ENCODE data around the gene ELP2.
"Not testable (repeated sequence)": the region's sequence is repeated elsewhere in the genome, so short reads cannot be mapped to it uniquely, and the experiment has no call there.

ELP2 gene, protein sequence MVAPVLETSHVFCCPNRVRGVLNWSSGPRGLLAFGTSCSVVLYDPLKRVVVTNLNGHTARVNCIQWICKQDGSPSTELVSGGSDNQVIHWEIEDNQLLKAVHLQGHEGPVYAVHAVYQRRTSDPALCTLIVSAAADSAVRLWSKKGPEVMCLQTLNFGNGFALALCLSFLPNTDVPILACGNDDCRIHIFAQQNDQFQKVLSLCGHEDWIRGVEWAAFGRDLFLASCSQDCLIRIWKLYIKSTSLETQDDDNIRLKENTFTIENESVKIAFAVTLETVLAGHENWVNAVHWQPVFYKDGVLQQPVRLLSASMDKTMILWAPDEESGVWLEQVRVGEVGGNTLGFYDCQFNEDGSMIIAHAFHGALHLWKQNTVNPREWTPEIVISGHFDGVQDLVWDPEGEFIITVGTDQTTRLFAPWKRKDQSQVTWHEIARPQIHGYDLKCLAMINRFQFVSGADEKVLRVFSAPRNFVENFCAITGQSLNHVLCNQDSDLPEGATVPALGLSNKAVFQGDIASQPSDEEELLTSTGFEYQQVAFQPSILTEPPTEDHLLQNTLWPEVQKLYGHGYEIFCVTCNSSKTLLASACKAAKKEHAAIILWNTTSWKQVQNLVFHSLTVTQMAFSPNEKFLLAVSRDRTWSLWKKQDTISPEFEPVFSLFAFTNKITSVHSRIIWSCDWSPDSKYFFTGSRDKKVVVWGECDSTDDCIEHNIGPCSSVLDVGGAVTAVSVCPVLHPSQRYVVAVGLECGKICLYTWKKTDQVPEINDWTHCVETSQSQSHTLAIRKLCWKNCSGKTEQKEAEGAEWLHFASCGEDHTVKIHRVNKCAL

GRCh38 chr18:36129300-36130038 is at the start of gene ELP2, which contains the start of gene SLC39A6:
ELP2 (plus strand) TSS chr18:36129899; CDS start chr18:36129934, 35 bp downstream.
SLC39A6 (minus strand) TSS chr18:36129340; CDS start chr18:36127007, 2,333 bp downstream.
- no peak for FAIRE-seq

DNA sequence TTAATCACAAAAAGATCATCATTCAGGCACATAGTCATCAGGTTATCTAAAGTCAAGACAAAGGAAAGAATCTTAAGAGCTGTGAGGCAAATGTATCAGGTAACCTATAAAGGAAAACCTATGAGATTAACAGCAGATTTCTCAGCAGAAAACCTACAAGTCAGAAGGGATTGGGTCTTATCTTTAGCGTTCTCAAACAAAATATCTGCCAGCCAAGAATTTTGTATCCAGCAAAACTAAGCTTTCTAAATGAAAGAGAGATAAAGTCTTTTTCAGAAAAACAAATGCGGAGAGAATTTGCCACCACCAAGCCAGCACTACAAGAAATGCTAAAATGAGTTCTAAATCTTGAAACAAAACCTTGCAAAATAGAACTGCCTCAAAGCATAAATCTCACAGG is 48.6 kb upstream of the ELP2 start:
- FAIRE-seq, result not testable (repeated sequence)

GRCh38 chr18:36083729-36084128 is 46.0 kb upstream of the ELP2 start:
- no peak for FAIRE-seq

GRCh38 chr18:36085195-36085594 is 44.5 kb upstream of the ELP2 start:
- FAIRE-seq, result no peak

- no peak for FAIRE-seq
Measured at GRCh38 chr18:36086186-36086585, 43.5 kb upstream of the ELP2 start.

GRCh38 chr18:36088256-36088655 is 41.4 kb upstream of the ELP2 start:
- FAIRE-seq, result no peak

DNA sequence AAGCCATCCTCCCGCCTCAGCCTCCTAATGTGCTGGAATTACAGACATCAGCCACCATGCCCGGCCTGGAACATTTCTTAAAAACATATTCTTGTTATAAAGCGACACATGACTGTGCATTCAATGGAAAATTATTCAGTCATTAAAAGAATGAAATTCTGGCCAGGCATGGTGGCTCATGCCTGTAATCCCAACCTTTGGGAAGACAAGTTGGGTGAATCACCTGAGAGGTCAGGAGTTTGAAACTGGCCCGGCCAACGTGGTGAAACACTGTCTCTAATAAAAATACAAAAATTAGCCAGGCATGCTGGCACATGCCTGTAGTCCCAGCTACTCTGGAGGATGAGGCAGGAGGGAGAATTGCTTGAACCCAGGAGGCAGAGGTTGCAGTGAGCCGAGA is 40.7 kb upstream of the ELP2 start:
- FAIRE-seq, result no peak

DNA sequence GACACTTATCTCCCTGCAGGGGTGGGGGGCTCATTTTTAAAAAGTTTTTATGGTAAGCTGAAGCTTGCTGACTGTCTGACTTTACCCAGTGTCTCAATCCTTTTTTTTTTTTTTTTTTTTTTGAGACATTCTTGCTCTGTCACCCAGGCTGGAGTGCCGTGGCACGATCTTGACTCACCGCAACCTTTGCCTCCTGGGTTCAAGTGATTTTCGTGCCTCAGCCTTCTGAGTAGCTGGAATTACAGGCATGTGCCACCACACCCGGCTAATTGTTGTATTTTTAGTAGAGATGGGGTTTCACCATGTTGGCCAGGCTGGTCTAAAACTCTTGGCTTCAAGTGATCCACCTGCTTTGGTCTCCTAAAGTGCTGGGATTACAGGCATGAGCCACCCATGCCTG is 37.6 kb upstream of the ELP2 start:
- not testable (repeated sequence) for FAIRE-seq

DNA sequence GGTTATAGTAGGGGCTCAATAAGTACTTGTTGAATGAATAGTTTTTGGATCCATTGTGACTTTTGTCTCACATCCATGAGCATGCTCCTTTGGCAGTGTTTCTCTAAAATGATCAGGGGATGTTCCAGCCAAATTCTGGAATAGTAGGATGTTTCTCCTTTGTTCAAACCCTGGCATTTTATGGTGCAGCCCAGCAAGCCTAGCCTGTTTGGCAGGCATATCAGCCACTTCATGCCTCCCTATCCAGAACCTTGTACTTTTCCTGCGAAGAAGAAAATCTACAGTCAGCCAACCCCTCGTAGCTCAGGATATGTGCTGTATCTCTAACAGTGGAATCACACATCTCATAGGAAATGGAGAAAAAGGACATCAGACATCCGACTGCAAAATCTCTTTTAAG is 35.3 kb upstream of the ELP2 start:
- no peak for FAIRE-seq

DNA sequence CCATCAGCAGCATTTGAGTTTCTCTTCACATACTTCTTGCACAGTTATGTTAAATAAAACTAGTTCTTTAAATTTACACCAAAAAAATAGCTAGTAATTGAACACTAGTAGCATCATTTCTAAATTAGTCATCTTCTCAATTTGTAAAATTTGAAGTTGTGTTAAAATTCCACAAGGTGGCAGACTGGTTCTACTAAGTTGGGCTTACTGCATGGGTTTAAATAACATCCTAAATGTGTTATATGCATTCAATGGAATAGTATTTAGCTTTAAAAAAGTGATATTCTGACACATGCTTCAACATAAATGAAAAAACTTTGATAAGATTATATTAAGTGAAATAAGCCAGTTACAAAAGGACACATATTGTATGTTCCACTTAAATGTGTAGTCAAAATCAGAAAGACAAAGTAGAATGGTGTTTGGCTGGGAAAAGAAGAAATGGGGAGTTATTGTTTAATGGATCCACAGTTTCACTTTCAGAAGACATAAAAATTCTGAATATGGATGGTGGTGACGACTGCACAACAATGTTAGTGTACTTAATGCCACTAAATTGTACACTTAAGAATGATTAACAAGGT is 33.7 kb upstream of the ELP2 start:
- FAIRE-seq, result peak; percentile 100

- FAIRE-seq, result no peak
Measured at GRCh38 chr18:36096955-36097354, 32.7 kb upstream of the ELP2 start.

DNA sequence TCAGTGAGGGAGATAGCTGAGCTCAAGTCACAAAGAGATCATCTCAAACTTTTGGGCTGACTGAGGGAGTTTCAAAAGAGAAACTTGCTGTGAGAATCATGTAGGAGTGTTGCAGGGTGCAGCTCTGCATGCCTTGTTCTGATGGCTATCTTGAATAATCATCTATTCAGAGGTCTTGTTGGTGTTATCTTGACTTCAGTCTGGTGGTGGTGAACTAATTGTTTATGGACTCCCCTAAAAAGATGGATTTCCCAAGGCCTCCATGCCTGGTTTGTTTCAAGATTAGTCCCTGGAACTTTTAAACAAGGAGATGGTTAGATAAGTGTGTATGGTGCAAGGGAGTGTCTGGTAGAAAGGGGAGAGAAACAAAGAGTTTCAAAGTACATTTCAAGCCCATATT is 30.4 kb upstream of the ELP2 start:
- FAIRE-seq, result no peak

DNA sequence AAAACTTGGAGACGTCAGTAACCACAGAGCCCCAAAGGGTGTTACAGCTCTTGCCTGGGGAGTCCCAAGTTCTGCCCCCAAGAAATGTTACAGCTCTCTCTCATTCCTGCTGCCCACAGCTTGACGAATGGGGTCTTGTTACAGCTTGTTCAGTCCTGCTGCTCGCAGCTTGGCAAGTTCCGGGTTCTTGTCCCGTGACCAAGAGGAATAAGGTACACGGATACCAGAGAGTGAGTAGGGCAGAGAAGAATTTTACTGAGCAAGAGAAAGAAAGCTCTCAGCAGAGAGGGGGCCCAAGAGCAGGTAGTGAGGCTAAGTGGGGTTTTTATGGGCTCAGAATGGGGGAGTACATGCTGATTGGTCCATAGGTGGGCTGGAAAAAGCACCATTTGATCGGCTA is 27.8 kb upstream of the ELP2 start:
- FAIRE-seq, result no peak

- FAIRE-seq, result no peak
Measured at GRCh38 chr18:36104749-36105148, 24.9 kb upstream of the ELP2 start.

DNA sequence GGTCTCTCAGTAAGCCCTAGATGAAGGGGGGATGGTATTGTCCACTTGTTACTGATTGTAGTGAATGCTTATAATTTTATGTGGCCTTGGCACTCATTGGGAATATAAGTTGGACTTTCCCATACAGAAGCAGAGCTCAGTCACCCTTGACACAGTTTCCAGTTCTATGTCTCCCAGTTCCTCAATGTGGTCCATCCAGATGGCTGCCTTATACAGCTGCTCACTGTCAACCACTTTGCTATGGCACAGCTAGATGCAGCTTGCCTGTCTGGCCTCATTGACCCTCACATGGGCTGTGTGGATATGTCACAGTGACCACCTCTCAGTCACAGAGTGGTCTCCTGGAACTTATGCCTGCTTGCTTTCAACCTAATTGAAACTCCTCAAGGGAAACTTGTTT is 22.2 kb upstream of the ELP2 start:
- FAIRE-seq, result no peak

DNA sequence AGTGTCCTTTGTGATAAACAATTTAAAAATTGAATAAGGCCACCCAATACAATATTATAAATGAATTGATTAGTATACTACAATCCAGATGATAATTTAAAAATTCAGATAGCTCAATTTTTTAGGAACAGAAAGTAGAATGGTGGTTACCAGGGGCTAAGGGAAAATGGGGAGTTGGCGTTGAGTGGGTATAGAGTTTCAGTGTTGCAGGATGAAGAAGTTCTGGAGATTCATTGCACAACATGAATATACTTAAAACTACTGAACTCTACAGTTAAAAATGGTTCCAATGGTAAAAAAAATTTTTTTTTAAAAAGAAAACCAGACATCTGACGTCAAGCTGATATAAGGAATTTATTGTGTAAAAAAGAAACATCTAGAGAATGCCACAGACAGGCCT is 21.5 kb upstream of the ELP2 start:
- FAIRE-seq, result no peak

GRCh38 chr18:36108601-36109000 is 21.1 kb upstream of the ELP2 start:
- FAIRE-seq, result no peak

GRCh38 chr18:36109737-36110136 is 20.0 kb upstream of the ELP2 start:
- no peak for FAIRE-seq

DNA sequence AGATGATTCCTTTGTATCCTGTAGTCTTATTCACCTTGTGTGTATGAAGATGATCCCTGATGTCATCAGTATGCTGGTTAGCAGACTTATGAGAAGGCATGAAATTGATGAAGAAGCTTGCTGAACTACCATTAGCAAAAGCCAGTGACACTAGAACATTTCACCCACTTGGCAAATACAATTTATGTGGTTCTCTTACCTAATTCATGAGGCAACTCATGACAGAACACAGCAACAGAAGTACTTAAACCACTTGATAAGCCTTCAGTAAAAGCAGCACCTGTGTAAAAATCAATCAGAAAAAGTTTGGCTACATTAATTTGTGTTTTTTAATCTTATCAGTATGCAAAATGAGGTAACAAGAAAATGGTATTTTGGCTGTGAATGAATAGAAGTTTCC is 17.4 kb upstream of the ELP2 start:
- no peak for FAIRE-seq

GRCh38 chr18:36114251-36114650 is 15.4 kb upstream of the ELP2 start:
- FAIRE-seq, result no peak

DNA sequence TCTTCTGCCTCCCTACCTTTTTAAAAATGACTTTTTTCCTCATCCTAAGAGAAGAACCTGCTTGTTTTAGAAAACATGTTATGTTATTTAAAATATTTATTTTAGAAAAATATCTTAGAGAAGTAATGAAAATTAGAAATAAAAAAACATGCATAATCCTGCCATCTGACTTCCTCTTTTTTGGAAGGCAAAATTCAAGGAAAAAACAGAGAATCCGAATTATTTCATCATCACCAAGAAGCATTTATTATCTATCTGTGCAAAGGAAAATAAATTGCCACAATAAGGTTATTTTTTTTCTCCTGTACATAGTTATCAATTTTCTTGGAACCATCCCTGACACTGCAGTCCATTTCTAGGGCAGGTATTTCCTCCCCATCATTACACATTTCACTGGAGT is 15.0 kb upstream of the ELP2 start:
- no peak for FAIRE-seq

GRCh38 chr18:36116771-36117170 is 12.9 kb upstream of the ELP2 start:
- not testable (repeated sequence) for FAIRE-seq

DNA sequence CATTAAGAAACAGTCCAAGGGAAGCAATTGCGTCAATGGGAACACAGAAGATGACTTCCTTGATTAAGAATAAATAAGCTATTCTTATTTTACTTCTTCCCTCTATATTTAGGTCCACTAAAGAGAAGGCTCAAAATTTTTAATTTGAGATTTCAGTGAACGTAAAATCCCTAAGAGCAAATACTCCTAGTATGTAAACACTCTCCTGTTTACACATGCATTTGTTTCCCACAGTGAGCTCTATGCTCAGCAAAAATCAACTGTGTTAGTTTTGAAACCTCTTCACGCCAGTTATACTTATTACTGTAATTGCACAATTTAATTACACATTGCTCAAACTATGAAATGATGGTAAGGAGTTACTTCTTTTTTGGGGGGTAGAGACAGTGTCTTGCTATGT is 9.4 kb upstream of the ELP2 start:
- FAIRE-seq, result peak; percentile 81

Measured in islet of Langerhans (tissue), 1 donor.